AG10803 (cell line): ENCODE results near the gene CTNND2.

Experiments
- DNase-seq: peaks from one replicate; pipeline ENCODE4 v3.0.0; 2010; ENCODE audit warnings: low read depth
- H3K4me3 ChIP-seq: 2 replicates; pipeline ENCODE4 v1.5.1; 2011; ENCODE audit warnings: mild to moderate bottlenecking, low read length, control low read depth
- CTCF ChIP-seq: conservative IDR thresholded peaks from 2 replicates; pipeline ENCODE4 v1.5.1; 2011; ENCODE audit warnings: mild to moderate bottlenecking, low read length, control low read depth, inconsistent platforms

CTNND2 gene

DNA sequence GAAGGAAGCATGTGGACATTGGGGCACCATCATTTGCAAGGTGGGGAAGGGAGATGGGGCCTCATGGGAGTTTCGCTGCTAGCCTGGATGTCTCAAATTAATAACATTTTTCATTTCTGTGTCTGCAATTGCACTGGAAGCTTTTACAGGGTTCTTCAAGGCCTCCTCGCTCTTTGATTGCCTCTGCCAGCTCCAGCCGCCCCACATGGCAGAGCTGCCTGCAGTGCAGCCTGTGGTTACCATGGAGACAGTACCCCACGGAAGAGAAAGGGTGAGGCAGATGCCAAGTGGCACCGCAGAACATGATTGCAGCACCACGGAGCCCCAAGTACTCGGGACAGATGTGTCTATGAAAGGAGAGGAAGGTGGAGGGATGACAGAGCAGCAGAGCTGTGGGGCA lies 25.4 kb downstream of the CTNND2 start:
- TF ChIP-seq CTCF: no peak
- no peak for DNase-seq
- H3K4me3 ChIP-seq: no peak overlapping the region

- no peak for TF ChIP-seq CTCF
- DNase-seq: no peak
- H3K4me3 ChIP-seq: no peak overlapping the region
These were observed 30.7 kb downstream of the CTNND2 start for GRCh38 chr5:11873587-11873986.

DNA sequence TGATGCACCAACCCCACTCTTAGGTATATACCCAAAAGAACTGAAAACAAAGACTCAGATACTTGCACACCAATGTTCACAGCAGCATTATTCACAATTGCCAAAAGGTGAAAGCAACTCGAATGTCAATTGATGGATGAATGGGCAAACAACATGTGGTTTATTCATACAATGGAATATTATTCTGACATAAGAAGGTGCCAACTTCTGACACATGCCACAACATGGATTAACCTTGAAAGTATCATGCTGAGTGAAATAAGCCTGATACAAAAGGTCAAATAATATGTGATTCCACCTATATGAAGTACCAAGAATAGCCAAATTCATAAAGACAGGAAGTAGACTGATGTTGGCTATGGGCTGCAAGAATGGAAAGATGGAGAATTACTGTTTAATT lies 35.0 kb downstream of the CTNND2 start:
- no peak for TF ChIP-seq CTCF
- no peak overlapping the region for H3K4me3 ChIP-seq
- DNase-seq: no peak

- no peak for DNase-seq
- H3K4me3 ChIP-seq: no peak overlapping the region
- no peak for TF ChIP-seq CTCF
These were observed 40.3 kb downstream of the CTNND2 start for GRCh38 chr5:11863911-11864310.

GRCh38 chr5:11857391-11857790 lies 46.9 kb downstream of the CTNND2 start:
- H3K4me3 ChIP-seq: no peak overlapping the region
- TF ChIP-seq CTCF: no peak
- no peak for DNase-seq

DNA sequence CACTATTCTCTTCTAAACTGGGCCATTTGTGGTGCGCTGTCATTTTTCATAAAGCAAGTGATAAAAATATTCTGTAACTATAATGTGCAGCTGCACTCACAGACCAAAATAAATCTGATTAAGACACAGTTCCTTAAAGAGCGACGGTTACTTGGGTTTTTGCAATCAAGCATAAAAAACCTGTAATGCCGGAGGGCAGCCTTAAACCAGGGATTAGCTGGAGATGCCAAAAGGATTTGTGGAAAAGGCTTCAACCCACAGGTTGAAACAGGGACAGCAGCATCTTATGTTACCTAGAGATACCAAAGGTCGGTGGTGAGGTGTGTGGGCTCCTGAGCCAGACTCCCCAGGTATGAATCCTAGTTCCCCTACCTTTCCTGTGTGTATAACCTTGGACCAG lies 49.3 kb downstream of the CTNND2 start:
- no peak for DNase-seq
- no peak overlapping the region for H3K4me3 ChIP-seq
- TF ChIP-seq CTCF: no peak

DNA sequence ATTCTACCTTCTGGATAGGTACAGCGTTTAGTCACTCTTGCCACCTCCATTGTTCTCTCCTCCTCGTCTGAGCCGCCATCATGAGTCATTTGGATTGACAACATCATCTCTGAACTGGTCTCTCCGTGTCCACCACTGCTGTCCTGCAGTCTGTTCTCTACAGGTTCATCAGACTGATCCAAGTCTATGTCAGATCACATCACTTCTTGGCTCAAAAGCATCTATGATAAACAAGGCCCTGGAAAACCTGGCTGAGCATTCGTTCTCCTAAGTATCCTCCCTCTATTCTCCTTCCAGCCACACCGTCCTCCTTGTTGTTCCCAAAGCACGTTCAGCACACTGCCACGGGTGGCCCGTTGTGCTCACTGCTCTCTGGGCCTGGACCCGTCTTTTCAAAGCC lies 50.5 kb downstream of the CTNND2 start:
- H3K4me3 ChIP-seq: no peak overlapping the region
- no peak for TF ChIP-seq CTCF
- no peak for DNase-seq
